Neutrophil (primary cell): Measurements from ENCODE around the gene ATP2A3.

Experiments
- H3K27ac ChIP-seq: fragments of 200-600 bp; sonication (generic); 2 replicates; pipeline ENCODE4 v1.5.1; 2016; ENCODE audit warnings: mild to moderate bottlenecking, moderate library complexity
- H3K27me3 ChIP-seq: fragments of 200-600 bp; sonication (generic); 2 replicates; pipeline ENCODE4 v1.6.0; 2016; ENCODE audit warnings: mild to moderate bottlenecking
- H3K36me3 ChIP-seq: fragments of 200-600 bp; sonication (generic); 2 replicates; pipeline ENCODE4 v1.5.1; 2017
- H3K4me1 ChIP-seq, 2 experiments: fragments of 200-600 bp in 1 of 2; sonication (generic) in 1 of 2; 1 replicate in 1 of 2; 2 replicates in 1 of 2; pipeline versions ENCODE4 v1.5.1 to v1.6.1; 2013 to 2016; ENCODE audit warnings: low read depth in 1 of 2, low read length in 1 of 2, mild to moderate bottlenecking in 1 of 2, moderate library complexity in 1 of 2; ENCODE audit not compliant: control insufficient read depth in 1 of 2, insufficient read depth in 1 of 2
- H3K4me3 ChIP-seq, 2 experiments: fragments of 200-600 bp in 1 of 2; sonication (generic) in 1 of 2; 1 replicate in 1 of 2; 2 replicates in 1 of 2; pipeline ENCODE4 v1.5.1; 2013 to 2016; ENCODE audit warnings: low read depth in 1 of 2, low read length in 1 of 2, mild to moderate bottlenecking in 1 of 2, moderate library complexity in 1 of 2
- H3K9me3 ChIP-seq: fragments of 200-600 bp; sonication (generic); 2 replicates; pipeline ENCODE4 v1.5.1; 2016
- CTCF ChIP-seq: fragments of 200-600 bp; sonication (generic); IDR thresholded peaks from 2 replicates; pipeline ENCODE4 v1.5.1; 2016; ENCODE audit warnings: antibody characterized with exemption

ATP2A3 gene

GRCh38 chr17:4003501-4004421 is 39.5 kb upstream of the ATP2A3 start:
- Histone ChIP-seq H3K36me3 (peaks cover 39% of the 10 kb centered on the region), H3K27ac (peak overlapping the region; percentile 88), H3K4me1 (peaks cover 36% of the 10 kb centered on the region in 2 experiments), H3K4me3 (peak overlapping the region in 1 of 2 experiments; percentile 12), H3K27me3 (no peaks in the 10 kb centered on the region), H3K9me3 (no peaks in the 10 kb centered on the region)
- TF ChIP-seq CTCF: no peak

- H3K36me3 ChIP-seq: peaks cover 32% of the 10 kb centered on the region
- H3K4me3 ChIP-seq: no peak overlapping the region
- peak overlapping the region; percentile 88 for H3K27ac ChIP-seq
- H3K9me3 ChIP-seq: no peaks in the 10 kb centered on the region
- no peak for TF ChIP-seq CTCF
- peaks cover 36% of the 10 kb centered on the region in 2 experiments for H3K4me1 ChIP-seq
- no peaks in the 10 kb centered on the region for H3K27me3 ChIP-seq
Measured at GRCh38 chr17:4003131-4003500, 38.9 kb upstream of the ATP2A3 start.

GRCh38 chr17:4001048-4001590 is 36.9 kb upstream of the ATP2A3 start:
- Histone ChIP-seq H3K36me3 (peaks cover 12% of the 10 kb centered on the region), H3K4me3 (no peak overlapping the region), H3K9me3 (no peaks in the 10 kb centered on the region), H3K4me1 (peaks cover 36% of the 10 kb centered on the region in 2 experiments), H3K27me3 (no peaks in the 10 kb centered on the region), H3K27ac (no peak overlapping the region)
- TF ChIP-seq CTCF: no peak

- no peaks in the 10 kb centered on the region for H3K36me3 ChIP-seq
- H3K4me1 ChIP-seq: peaks cover 20% of the 10 kb centered on the region in 2 experiments
- no peaks in the 10 kb centered on the region for H3K9me3 ChIP-seq
- no peaks in the 10 kb centered on the region for H3K27me3 ChIP-seq
- no peak for TF ChIP-seq CTCF
- H3K27ac ChIP-seq: no peak overlapping the region
- no peak overlapping the region for H3K4me3 ChIP-seq
Measured at GRCh38 chr17:3998436-3998835, 34.2 kb upstream of the ATP2A3 start.

GRCh38 chr17:3995067-3995466 is 30.8 kb upstream of the ATP2A3 start:
- H3K4me1 ChIP-seq: no peaks in the 10 kb centered on the region
- no peak overlapping the region for H3K4me3 ChIP-seq
- no peak for TF ChIP-seq CTCF
- no peaks in the 10 kb centered on the region for H3K36me3 ChIP-seq
- no peaks in the 10 kb centered on the region for H3K27me3 ChIP-seq
- H3K27ac ChIP-seq: no peak overlapping the region
- H3K9me3 ChIP-seq: no peaks in the 10 kb centered on the region
